GM12874 (cell line): Measurements from ENCODE around the gene C22orf23.

Source experiments
- TF ChIP-seq, protein P1 (sequence below): IDR thresholded peaks from 2 replicates; pipeline ENCODE4 v1.5.1; 2011; ENCODE audit warnings: low read depth, mild to moderate bottlenecking, control low read depth, low read length, moderate library complexity; ENCODE audit not compliant: insufficient read depth

The C22orf23 gene

DNA sequence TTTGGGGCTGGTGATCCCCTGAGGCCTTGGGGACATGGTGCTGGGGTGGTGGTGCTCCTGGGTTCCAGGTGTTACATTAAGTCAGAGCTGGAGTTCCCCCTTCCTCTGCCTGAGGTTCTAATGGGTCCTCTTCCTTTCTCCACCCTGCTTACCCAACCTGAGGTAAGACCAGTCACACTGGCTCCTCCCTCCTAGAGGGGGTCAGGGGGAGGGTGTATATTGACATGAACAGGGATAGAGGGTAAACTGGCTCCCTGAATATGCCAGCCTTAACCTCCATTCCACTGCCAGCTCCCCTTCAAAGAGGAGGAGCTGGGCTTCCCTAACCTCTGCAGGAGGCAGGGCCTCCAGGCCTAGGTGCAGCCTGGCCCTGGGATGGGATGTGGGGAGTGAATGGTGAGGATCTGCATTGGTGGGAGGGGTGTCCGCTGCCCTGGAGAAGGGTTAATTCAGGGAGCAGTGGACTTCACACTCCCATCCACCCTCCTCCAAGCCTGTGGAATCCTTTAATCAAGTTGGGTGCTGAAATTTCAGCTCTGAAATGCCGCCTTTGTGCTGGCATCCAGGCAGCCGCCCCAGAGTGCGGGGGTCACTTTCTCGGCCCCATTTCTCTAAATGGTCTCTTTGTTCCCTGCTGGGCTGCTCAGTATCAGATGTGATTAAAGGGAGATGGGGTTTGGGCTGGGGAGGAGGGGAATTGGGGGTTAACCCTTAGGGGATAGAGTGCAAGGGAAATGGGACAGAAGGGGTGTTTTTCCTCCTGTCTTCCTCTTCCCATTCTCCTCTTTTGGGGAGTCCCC, 15.3 kb upstream of the C22orf23 start:
- TF ChIP-seq, protein P1, sequence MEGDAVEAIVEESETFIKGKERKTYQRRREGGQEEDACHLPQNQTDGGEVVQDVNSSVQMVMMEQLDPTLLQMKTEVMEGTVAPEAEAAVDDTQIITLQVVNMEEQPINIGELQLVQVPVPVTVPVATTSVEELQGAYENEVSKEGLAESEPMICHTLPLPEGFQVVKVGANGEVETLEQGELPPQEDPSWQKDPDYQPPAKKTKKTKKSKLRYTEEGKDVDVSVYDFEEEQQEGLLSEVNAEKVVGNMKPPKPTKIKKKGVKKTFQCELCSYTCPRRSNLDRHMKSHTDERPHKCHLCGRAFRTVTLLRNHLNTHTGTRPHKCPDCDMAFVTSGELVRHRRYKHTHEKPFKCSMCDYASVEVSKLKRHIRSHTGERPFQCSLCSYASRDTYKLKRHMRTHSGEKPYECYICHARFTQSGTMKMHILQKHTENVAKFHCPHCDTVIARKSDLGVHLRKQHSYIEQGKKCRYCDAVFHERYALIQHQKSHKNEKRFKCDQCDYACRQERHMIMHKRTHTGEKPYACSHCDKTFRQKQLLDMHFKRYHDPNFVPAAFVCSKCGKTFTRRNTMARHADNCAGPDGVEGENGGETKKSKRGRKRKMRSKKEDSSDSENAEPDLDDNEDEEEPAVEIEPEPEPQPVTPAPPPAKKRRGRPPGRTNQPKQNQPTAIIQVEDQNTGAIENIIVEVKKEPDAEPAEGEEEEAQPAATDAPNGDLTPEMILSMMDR, result no peak

DNA sequence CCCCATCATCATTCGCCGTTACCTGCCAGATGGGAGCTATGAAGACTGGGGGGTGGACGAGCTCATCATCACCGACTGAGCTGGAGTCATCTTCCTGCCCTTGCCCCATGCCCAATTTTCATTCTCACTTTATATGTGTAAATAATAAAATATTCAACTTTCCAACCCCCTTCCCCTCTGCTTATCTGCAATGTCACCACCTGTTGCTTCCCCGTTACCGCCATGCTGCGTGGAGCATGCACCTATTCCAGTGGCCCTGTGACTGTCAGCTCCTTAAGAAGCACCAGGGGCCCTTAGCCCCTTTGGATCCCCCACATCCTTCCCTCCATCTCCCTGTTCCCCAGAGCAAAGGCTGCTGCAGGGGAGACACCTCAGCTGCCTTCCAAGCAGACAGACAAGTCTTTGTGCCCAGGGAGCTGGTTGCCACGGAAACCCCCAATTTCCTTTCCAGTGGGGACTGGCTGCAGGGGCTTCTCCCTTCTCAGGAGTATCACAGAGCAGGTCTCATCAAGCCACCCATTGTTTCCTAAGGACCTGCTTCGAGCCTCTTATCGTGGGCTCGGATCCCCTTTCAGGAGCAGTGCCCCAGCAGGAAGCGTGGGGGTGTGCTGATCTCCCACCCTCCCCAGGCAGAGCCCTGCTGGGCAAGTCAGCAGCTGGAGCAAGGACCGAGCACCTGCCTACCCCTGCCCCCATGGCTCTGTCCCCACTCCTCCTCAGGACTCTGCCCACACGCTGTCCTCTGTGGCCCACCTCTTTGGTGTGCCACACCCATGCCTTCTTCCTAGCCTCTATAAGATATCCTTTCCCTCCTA, 14.4 kb upstream of the C22orf23 start:
- TF ChIP-seq, protein P1, result no peak

DNA sequence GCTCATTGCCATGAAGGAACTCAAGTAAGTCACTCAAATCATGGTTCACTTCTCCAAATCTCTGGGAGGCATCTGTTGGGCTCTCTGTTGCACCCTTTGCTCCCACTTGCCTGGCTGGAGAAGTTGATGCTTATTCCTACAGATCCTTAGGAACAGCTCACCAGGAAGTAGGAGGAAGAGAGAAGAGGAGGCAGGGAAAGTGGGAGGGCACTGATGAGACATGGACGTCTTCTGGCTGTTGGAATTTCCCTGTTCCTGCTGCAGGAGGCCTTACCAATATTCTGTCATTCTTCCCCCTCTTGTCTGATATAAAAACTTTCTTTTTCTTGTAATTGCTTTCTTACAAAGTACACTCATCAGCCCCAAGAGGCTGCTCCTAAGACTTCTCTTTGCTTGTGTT, 13.7 kb upstream of the C22orf23 start:
- TF ChIP-seq, protein P1, result no peak

DNA sequence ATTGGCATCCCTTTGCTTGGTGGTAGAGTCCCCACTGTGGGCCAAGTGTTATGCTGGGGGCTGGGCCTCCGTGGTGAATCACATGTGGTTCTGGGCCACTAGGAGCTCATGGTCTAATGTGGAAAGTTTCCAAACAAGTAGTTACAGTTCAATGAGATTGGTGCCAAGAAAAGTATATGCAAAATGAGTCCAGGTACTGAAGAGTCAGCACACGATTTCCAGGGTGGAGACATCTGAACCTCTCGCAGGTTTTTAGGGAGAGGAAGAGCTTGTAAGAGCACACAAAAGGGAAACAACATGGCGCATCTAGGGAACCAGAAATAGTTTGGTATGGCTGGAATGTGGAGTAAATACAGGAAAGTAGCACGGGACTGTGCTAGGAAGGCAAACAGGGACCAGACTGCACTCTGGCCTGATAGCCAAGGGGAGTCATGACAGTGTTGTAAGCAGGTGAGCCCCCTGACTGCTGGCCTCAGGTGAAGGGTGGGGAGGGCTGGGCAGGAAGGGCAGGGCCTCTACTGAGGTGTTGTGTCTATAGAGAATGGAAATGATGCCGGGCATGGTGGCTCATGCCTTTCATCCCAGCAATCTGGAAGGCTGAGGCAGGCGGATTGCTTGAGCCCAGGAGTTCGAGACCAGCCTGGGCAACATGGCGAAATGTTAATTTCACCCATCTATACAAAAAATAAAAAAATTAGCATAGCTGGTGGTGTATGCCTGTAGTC, 12.7 kb upstream of the C22orf23 start:
- TF ChIP-seq, protein P1, result no peak

DNA sequence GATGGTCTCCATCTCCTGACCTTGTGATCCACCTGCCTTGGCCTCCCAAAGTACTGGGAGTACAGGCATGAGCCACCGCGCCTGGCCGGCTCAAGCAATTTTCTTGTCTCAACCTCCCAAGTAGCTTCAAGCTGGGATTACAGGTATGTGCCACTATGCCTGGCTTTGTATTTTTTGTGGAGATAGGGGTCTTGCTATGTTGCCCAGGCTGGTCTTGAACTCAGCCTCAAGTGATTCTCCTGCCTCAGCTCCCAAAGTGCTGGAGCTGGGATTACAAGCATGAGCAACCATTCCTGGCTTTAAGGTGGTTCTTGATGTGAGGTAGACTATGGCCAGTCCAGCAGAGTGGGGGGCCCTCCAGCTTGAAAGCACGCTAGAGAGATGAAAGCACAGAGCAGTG, 7.7 kb upstream of the C22orf23 start:
- TF ChIP-seq, protein P1, result no peak

DNA sequence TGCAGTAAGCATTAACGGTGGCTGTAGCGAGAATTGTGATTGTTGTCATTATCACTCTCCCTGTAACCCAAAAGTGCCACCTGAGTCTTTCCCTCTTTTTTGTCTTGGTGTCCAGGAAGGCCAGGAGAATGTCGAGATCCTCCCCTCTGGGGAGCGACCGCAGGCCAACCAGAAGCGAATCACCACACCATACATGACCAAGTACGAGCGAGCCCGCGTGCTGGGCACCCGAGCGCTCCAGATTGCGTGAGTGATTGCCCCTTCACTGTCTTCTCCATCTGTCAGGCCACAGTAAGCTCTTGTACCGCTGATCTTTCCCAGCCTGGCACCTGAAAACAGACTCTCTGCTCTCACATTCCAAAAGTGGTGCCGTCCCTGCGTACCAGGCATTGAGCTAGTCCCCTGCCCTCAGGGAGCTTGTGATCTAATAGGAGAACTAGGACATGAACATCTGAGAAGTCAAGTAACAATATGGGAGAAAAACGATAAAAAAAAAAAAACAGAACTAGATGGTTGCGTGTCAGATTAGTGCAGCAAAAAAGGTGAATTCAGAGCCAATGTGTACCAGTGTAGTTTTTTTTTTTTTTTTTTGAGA, 5.9 kb upstream of the C22orf23 start:
- TF ChIP-seq, protein P1, result no peak

DNA sequence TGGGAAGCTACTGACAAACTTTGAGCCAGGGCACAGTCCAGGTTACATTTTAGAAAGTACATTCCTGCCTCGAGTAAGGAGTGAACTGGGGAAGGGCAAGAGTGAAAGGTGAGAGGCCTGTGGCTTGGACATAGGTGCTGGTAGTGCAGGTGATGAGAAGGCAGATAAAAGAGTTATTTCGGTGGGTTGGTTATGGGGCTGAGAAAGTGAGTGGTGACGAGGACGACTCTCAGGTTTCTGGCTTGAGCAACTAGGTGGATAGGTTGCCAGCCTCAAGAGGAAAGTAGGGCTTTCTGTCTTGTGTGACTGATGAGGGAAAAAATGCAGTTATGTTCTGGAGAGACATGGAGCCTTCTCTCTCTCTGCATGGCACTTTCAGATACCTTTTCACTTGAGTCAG, 3.8 kb upstream of the C22orf23 start:
- TF ChIP-seq, protein P1, result no peak
